H4 (cell line): ENCODE measurements around the gene OVCA2. TPM values are rescaled to one million over a fixed set of nuclear protein-coding genes. Genes with fewer than 3 reads are reported as not detected.

ENCODE experiments used
- DNase-seq: peaks from one replicate; pipeline ENCODE4 v3.0.0-alpha.2; 2015; ENCODE audit warnings: low spot score
- total RNA-seq: library from RNA; depleted of rRNA; stranded (reverse); fragments of >200 nt; shearing (Covaris generic); gene quantifications from 2 replicates; pipeline ENCODE4 v1.2.3, GENCODE V29; 2014

OVCA2 gene
- total RNA-seq, 1 experiment from 2014 or later: 40.3 TPM

GRCh38 chr17:2034157-2034556, 7.7 kb upstream of the OVCA2 start:
- no peak for DNase-seq

GRCh38 chr17:2034806-2035540, 6.8 kb upstream of the OVCA2 start:
- no peak for DNase-seq

GRCh38 chr17:2035541-2036488, 6.0 kb upstream of the OVCA2 start:
- no peak for DNase-seq

GRCh38 chr17:2037155-2037554, 4.7 kb upstream of the OVCA2 start:
- no peak for DNase-seq

- DNase-seq: no peak
Measured at GRCh38 chr17:2040219-2040827, 1.5 kb upstream of the OVCA2 start.

- DNase-seq: no peak
Measured at GRCh38 chr17:2040942-2041560, 771 bp upstream of the OVCA2 start.

GRCh38 chr17:2042390-2042847, 597 bp downstream of the OVCA2 start:
- no peak for DNase-seq

- DNase-seq: no peak
Measured at GRCh38 chr17:2042933-2043332, 1.1 kb downstream of the OVCA2 start.

GRCh38 chr17:2043785-2044184, 2.0 kb downstream of the OVCA2 start:
- no peak for DNase-seq

- DNase-seq: no peak
Measured at GRCh38 chr17:2044263-2044894, 2.6 kb downstream of the OVCA2 start.

- no peak for DNase-seq
Measured at GRCh38 chr17:2047590-2047989, 5.8 kb downstream of the OVCA2 start.

- no peak for DNase-seq
Measured at GRCh38 chr17:2048805-2049204, 7.0 kb downstream of the OVCA2 start.

- DNase-seq: peak; percentile 47
Measured at GRCh38 chr17:2049333-2050299, 7.8 kb downstream of the OVCA2 start.

- DNase-seq: no peak
Measured at GRCh38 chr17:2050300-2051060, 8.7 kb downstream of the OVCA2 start.

GRCh38 chr17:2051061-2051932, 9.5 kb downstream of the OVCA2 start:
- no peak for DNase-seq

- no peak for DNase-seq
Measured at GRCh38 chr17:2051933-2052559, 10.2 kb downstream of the OVCA2 start.

- no peak for DNase-seq
Measured at GRCh38 chr17:2053380-2054261, 11.8 kb downstream of the OVCA2 start.
